NCI-H128 (cell line): Measurements from ENCODE around the gene CD44.

ENCODE experiments used
- DNase-seq: peaks from one replicate; lab custom pipeline; 2025; ENCODE audit not compliant: unreplicated experiment; lab: John Stamatoyannopoulos, UW

Gene CD44

GRCh38 chr11:35157814-35158700 is 19.1 kb downstream of the CD44 start:
- no peak for DNase-seq

- no peak for DNase-seq
These were observed 19.9 kb downstream of the CD44 start for GRCh38 chr11:35158701-35159510.

GRCh38 chr11:35160246-35160824 is 21.4 kb downstream of the CD44 start:
- no peak for DNase-seq

- DNase-seq: no peak
These were observed 22.1 kb downstream of the CD44 start for GRCh38 chr11:35160902-35161597.

- DNase-seq: no peak
These were observed 23.8 kb downstream of the CD44 start for GRCh38 chr11:35162745-35163144.

- DNase-seq: no peak
These were observed 24.2 kb downstream of the CD44 start for GRCh38 chr11:35163209-35163608.

- no peak for DNase-seq
These were observed 24.9 kb downstream of the CD44 start for GRCh38 chr11:35163702-35164496.

- no peak for DNase-seq
These were observed 26.1 kb downstream of the CD44 start for GRCh38 chr11:35165030-35165422.

GRCh38 chr11:35165423-35166368 is 26.7 kb downstream of the CD44 start:
- DNase-seq: no peak

- no peak for DNase-seq
These were observed 27.7 kb downstream of the CD44 start for GRCh38 chr11:35166369-35167360.

- DNase-seq: no peak
These were observed 28.5 kb downstream of the CD44 start for GRCh38 chr11:35167426-35167954.

GRCh38 chr11:35168671-35169070 is 29.7 kb downstream of the CD44 start:
- DNase-seq: no peak

GRCh38 chr11:35169112-35169511 is 30.1 kb downstream of the CD44 start:
- DNase-seq: no peak

- DNase-seq: no peak
These were observed 30.8 kb downstream of the CD44 start for GRCh38 chr11:35169754-35170153.

- DNase-seq: no peak
These were observed 31.5 kb downstream of the CD44 start for GRCh38 chr11:35170503-35170902.

GRCh38 chr11:35171226-35171625 is 32.3 kb downstream of the CD44 start:
- no peak for DNase-seq

- no peak for DNase-seq
These were observed 34.1 kb downstream of the CD44 start for GRCh38 chr11:35173011-35173511.
